Amniotic epithelial cell (primary cell): Measurements from ENCODE around the gene XPR1.

Source experiments
- DNase-seq: peaks from one replicate; pipeline ENCODE4 v3.0.0-alpha.2; 2010; ENCODE audit warnings: low read depth

The XPR1 gene

DNA sequence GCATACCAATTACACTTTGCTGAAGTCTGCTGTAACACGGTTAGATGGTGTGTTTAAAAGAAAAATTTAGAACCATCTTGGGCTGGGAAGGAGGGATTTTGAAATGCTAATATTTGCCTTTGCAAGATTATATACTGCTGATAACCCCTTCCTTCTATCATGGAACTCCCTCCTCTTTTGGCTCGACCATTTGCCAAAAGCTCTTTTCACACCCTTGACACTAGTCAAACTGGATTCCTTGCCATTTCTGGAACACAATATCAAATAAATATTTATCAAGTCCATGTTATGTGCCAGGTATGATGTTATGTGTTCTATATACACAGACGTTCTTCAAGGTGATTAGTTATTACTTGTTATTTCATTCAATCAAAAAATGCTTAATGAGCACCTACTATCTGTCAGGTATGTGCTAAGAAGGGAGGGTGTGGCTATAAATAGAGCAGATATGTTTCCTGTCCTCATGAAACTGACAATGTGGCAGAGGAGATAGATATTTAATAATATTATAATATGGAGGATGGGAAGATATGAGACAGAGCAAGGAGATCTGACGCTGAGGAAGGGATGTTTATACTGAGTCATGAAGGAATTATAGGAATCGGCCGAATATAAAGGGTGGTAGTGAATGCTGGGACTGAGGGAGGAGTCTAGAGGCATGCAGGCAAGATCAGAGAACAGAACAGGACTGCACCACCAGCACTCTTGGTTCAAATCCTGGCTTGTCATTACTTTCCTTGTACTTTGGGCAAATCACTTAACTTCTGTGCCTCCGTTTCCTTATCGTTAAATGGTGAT lies 16.1 kb upstream of the XPR1 start:
- DNase-seq, result no peak

- no peak for DNase-seq
Measured at GRCh38 chr1:180616439-180616838, 15.4 kb upstream of the XPR1 start.

- DNase-seq, result no peak
Measured at GRCh38 chr1:180617774-180618395, 13.9 kb upstream of the XPR1 start.

- no peak for DNase-seq
Measured at GRCh38 chr1:180620581-180620980, 11.2 kb upstream of the XPR1 start.

DNA sequence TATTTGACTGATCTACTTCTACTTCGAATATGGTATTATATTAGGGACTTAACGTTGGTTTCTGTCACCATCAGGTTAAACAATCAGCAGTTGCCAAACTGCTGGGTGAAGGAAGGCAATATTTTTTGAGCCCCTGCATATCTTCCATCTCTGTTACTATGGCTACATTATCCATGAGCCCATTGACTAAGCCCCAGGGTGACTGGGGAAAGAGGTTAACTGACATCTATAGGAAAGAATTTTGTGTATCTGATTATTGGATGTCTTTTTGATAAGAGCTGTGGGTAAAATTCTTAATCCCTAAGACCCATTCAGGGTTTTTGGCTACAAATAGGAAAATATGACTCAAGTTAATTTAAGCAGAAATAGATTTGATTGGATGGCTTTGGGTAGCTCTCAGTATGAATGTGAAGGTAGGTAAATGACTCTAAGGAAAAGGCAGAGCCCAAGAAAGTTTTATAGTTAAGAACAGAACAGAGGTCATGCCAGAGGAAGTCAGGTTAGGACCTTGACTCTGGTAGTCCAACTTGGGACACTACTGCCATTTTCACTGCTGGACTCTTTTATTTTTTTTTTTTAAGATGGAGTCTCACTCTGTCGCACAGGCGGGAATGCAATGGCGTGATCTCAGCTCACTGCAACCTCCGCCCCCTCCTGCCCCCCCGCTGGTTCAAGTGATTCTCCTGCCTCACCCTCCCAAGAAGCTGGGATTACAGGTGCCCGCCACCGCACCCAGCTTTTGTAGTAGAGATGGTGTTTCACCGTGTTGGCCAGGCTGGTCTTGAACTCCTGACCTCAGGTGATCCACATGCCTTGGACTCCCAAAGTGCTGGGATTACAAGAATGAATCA lies 8.9 kb upstream of the XPR1 start:
- DNase-seq, result no peak

DNA sequence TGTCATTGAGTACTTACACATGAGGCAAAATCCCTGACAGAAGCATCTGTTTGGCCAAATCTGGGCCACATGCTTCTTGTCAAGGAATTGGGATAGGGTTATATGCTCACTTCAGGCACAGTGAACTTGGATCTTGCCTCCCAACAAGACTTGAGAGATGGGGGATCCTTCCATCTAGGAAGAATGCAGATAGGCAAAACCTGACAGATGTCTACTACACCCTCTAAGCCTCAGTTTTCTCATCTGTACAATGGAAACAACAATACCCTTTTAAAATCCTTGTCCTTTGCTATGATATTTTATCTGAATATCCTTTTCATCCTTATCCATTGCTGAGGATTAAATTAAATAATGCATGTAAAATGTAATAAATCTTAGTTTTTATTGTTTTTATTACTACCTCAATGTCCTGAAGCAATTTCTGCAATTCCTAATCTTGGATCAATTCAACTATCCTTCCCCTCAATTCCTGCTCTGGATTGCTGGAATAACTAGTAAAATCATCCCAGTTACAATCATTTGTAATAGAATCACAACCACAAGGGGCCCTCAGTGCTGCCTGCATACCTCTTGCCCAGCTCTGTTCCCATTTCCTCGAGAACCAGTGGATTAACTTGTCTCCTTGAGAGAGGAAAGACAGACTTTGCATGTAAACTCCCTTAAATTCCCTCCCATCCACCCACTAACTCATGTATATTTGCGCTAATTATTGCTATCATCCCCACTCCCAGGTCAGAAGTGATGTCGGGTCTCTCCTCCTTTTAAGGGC lies 8.1 kb upstream of the XPR1 start:
- DNase-seq, result peak; percentile 91

DNA sequence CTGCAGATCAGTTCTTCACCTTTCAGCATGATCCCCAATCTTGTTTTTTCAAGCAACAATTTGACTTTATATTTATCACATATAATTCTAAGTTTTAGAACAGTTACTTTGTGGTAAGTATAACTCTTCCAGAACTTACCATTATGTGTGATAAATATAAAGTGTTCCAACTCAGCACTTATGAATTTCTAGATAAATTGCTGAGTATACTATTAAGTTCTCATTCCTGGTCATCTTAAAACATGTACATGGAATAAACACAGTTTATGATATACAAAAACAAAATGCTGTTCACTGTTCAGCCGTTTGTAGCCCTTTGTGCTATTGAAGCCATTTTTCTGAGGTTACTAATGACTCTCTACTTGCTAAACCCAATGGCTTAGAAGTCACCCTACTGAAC lies 5.1 kb upstream of the XPR1 start:
- no peak for DNase-seq

DNA sequence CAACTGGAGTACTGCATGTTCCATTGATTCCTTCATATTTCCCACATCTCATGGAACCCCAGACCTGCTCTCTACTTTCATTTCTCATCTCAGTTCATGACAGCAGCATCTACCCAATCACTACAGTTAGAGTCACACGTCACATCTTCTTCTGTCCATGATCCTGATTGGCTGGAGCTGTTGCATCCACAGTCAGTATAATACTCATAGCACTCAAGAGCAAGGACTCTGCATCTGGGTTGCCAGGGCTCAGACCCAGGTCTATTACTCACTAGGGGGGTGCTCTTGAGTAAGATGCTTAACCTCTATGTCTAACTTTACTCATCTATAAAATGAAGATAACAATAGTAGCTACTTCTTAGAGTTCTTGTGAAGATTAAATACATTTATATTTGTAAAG lies 4.4 kb upstream of the XPR1 start:
- DNase-seq, result peak; percentile 48

DNA sequence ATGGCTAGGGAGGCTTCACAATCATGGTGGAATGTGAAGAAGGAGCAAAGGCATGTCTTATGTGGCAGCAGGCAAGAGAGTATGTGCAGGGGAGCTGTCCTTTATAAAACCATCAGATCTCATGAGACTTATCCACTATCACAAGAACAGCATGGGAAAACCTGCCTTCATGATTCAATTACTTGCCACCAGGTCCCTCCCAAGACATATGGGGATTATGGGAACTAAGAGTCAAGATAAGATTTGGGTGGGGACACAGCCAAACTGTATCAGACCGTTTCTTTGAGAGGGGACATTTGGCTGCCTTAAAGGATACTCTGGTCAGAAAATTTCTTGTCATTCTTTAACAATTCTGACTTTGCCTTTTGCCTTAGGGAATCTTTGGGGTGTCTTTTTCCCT lies 3.2 kb upstream of the XPR1 start:
- DNase-seq, result no peak

DNA sequence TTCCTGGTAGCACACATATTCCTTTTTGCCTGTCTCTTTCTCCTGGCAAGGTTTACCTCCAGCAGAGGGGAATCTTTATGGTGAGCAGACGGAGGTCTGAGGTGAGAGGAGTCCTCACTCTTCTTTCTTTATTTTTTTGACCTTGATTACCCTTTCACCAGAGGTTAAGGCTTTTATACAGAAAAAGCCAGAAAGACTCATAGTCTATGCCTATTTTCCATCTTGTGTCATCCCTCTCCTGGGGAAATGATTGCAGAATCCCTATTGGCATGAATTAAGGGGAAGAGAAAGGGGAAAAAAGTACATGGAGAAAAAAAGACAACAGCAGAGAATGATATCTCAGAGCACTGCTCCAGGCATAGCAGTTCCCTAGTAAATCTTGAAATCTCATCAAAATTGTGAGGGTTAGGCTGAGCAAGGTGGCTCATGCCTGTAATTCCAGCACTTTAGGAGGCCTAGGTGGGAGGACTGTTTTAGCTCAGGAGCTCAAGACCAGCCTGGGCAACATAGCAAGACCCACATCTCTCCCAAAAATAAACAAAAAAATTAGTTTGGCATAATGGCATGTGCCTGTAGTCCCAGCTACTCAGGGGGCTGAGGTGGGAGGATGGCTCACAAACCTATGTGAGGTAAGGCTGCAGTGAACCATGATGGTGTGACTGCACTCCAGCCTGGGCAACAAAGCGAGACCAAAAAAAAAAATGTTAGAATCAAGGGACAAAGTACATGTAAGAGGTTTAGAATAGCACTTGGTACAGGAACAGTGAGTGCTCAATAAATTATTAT lies 1.2 kb upstream of the XPR1 start:
- no peak for DNase-seq

- no peak for DNase-seq
Measured at GRCh38 chr1:180631194-180631765, 542 bp upstream of the XPR1 start.

DNA sequence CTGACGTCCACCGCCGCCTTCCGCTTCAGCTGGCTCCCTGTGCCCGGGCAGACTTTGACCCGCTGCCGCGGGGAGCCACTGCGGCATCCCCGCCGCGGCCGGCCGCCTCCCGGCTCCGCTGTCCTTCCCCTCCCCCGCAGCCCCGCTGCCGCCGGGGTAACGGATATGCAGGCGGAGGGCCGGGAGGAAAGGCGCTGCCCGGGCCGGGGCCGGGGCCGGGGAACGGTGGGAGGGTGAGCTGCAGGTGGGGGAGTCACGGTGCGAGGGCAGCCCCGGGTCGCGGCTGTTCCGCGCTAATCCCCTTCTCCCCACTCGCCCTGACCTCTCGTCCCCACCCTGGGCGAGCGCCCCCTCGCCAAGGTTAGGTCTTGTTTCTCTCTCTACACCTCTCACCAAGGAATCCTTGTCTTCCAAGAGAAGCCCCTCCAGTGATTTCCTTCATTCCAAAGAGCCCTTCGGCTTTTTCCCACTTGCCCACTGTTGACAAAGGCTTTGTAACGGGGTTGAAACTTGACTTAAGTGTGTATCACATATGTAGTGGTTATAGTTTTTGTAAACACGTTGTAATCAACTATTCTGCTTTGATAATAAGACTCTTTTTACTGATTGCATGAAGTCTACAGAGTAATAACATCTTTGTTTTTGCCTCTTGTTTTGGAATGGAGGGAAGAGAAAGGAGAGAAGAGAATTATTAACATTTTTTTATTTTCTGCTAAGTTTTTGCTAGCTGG lies 669 bp downstream of the XPR1 start:
- no peak for DNase-seq

DNA sequence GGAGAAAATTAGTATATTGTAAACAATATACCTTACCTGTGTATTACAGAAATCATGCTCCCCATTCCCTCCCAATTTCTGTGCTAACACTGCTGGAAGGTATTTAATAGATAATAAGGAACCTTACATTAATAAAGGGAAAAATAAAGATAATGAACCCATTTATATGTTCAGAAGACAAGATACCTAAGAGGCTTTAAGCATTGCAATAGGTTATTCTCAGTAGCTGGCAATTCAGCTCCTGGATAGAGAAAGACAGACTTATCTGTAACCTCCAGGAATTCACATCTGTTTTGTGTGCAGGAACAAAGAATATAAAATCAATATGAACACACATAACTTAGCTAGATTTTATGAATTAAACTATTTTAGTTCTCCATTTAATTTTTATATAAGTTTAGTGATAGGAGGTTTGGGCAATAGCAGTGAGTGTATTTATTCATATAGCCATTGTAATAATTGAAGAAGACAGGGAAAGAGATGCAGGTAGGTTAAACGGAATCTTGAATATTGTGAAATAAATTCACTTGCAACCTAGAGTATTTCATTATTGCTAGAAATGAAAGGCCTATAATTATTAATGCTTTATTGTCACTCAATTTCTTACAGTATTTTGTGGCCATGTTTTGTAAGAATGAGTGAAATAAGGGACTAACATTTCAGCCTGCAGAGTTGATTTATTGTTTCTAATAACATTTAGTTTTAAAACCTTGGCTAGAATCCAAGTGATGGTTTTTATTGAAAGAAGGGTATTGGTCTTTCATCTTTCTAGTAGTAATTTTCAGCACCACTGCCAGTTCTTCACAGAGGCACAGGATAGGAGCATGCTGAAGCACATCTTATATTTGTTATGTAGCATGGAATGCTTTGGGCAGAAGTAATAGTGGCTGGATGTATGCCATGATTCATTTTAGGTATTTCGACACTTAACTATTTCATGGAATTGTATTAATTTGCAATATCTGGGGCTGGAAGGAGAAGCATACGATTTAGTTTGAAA lies 1.5 kb downstream of the XPR1 start:
- DNase-seq, result peak; percentile 43

DNA sequence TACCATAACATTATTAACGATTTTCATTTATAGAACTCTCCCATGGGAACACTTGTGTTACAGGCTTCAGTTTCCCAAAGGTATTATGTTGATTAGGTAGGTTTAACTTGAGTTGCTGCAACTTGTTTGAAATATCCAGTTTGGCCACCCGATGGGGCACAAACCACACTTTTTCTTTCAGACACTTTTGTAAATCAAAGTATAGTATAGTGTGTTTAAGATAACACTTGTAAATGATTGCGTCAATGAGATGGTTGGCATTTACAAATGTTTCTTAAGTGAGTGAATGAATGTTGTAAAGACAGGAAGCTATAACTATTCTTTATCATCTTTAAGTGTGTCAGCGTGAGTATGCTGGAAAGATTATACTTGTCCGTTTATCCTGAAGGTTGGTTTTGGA lies 4.3 kb downstream of the XPR1 start:
- DNase-seq, result peak; percentile 48

GRCh38 chr1:180639871-180640270 lies 8.0 kb downstream of the XPR1 start:
- DNase-seq, result no peak

DNA sequence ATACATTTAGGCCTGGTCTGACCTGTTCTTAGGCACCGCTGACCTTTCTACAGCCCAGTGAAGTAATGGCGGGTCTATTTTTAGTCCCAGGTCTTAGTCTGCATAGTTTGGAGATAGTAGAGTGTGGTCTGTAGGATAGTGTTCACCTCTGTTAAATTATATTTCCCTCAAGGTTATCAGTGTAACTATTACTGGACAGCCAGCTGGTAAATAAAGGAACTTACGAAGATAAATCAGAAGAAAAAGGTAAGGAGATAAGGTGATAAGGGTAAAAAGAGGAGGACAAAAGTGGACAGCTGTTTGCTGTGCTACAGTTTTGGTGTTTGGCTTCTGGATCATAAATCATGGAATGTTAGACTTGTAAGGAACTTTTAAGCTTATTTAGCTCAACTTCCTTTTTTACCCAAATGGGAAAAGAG lies 8.7 kb downstream of the XPR1 start:
- DNase-seq, result no peak

GRCh38 chr1:180641662-180642061 lies 9.8 kb downstream of the XPR1 start:
- DNase-seq, result no peak

DNA sequence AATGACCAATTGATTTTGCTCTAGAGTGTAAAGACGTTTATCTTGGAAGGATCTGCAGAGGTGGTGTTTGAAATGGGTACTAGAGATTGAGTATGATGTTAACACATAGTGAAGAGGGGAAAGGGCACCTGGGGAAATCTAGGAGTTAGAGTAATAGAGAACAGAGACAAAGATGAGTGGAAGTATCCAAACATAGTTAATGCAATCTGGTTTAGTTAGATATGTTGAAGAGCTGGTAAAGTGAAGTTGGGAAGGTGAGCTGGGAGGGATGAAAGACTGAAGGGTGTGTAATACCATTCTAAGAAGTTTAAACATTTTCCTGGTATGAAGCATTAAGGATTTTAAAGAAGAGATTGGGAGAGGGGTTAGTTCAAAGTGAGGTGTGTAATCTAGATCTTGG lies 11.0 kb downstream of the XPR1 start:
- no peak for DNase-seq

GRCh38 chr1:180643693-180644092 lies 11.9 kb downstream of the XPR1 start:
- DNase-seq, result peak; percentile 31
